ENCODE measurements around the gene CCBE1. TPM values are rescaled to one million over a fixed set of nuclear protein-coding genes. Genes with fewer than 3 reads are reported as not detected.

Gene CCBE1
- total RNA-seq, 1 donor from 2014 or later = 6.4 TPM

DNA sequence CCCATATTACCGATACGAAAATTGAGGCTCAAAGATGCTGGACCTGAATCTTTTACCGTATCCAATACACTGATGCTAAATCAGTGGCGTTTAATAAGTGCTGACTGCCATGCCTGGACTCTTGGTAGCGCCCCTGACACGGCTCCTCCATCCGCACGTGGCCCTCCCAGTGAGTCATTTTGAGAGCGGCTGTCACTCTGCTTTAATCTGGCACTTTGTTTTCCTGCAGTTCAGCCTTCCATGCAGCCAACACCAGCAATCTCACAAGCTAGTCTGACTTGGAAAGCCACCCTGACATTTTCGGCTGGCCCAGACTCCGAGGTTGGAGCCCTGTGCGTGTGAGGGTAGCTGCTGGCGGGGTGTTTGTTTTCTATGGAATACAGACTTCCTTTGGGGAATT is 183.0 kb downstream of the CCBE1 start:
- DNase-seq (ENCODE audit: low spot score) = peak; percentile 33
- Histone ChIP-seq H3F3A (ENCODE audit: low read depth) (no peaks in the 10 kb centered on the region), H3K4me1 (peaks cover 3% of the 10 kb centered on the region), H3K27ac (no peak overlapping the region), H4K20me1 (ENCODE audit: low read depth) (peaks cover 6% of the 10 kb centered on the region), H3K9me3 (ENCODE audit: low read depth) (no peaks in the 10 kb centered on the region), H2AFZ (replicated peaks) (no peak overlapping the region), H3K4me2 (no peak overlapping the region), H3K4me3 (no peak overlapping the region), H3K36me3 (no peaks in the 10 kb centered on the region), H3K9ac (no peak overlapping the region), H3K27me3 (no peaks in the 10 kb centered on the region), H3K79me2 (ENCODE audit: low read depth) (no peaks in the 10 kb centered on the region)
- Mint-ChIP-seq H3K36me3 (no peaks in the 10 kb centered on the region), H3K4me3 (no peak overlapping the region), H3K9me3 (no peaks in the 10 kb centered on the region), H3K4me1 (peaks cover 2% of the 10 kb centered on the region), H3K27ac (no peak overlapping the region), H3K27me3 (ENCODE audit: insufficient read depth, low read depth) (peaks cover 6% of the 10 kb centered on the region)
- no peak for TF ChIP-seq EZH2 (IDR thresholded peaks at IDR 0.05)
- TF ChIP-seq, protein P1, sequence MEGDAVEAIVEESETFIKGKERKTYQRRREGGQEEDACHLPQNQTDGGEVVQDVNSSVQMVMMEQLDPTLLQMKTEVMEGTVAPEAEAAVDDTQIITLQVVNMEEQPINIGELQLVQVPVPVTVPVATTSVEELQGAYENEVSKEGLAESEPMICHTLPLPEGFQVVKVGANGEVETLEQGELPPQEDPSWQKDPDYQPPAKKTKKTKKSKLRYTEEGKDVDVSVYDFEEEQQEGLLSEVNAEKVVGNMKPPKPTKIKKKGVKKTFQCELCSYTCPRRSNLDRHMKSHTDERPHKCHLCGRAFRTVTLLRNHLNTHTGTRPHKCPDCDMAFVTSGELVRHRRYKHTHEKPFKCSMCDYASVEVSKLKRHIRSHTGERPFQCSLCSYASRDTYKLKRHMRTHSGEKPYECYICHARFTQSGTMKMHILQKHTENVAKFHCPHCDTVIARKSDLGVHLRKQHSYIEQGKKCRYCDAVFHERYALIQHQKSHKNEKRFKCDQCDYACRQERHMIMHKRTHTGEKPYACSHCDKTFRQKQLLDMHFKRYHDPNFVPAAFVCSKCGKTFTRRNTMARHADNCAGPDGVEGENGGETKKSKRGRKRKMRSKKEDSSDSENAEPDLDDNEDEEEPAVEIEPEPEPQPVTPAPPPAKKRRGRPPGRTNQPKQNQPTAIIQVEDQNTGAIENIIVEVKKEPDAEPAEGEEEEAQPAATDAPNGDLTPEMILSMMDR (IDR thresholded peaks at IDR 0.05) = no peak
- TF ChIP-seq EZH2phosphoT487 (IDR thresholded peaks at IDR 0.05) = no peak

DNA sequence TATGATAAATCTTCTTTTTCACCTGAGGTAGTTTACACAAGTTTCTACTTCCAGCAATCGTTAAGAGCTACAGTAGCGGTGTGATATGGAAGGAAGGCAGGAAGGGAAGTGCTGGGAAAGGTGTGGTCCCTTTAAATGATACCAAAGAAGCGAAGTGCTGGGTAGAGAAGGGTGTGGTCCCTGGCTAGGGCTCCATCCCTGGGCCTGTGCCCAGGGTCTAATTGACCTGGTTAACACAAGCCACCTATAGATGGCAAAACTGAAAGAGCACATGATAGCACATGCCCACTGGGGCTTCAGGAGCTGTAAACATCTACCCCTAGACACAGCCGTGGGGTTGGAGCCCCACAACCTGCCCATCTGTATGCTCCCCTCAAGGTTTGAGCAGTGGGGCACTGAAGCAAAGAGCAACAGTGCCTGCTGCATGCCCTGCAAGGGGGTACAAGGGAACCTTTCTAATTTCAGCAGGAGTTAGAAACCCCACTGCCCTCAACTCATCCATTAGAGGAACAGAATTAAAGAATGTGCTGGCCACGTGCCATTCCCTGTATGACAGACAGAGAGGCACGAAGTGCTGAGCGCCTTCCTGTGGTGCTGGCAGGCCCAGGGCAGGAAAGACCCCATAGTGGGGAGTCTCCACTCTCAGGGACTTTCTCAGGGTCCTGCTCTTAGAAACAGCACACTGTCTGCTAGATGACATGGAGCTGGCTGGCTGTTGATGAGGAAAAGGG is 185.0 kb downstream of the CCBE1 start:
- Histone ChIP-seq H3K36me3 (no peaks in the 10 kb centered on the region), H3F3A (ENCODE audit: low read depth) (no peaks in the 10 kb centered on the region), H3K27me3 (no peaks in the 10 kb centered on the region), H3K9me3 (ENCODE audit: low read depth) (no peaks in the 10 kb centered on the region), H2AFZ (replicated peaks) (no peak overlapping the region), H3K27ac (no peak overlapping the region), H4K20me1 (ENCODE audit: low read depth) (no peaks in the 10 kb centered on the region), H3K4me2 (no peak overlapping the region), H3K4me3 (no peak overlapping the region), H3K4me1 (peaks cover 3% of the 10 kb centered on the region), H3K9ac (no peak overlapping the region), H3K79me2 (ENCODE audit: low read depth) (no peaks in the 10 kb centered on the region)
- H3K27me3 Mint-ChIP-seq (ENCODE audit: insufficient read depth, low read depth) = no peaks in the 10 kb centered on the region
- TF ChIP-seq, protein P1 (IDR thresholded peaks at IDR 0.05) = no peak
- TF ChIP-seq EZH2 (IDR thresholded peaks at IDR 0.05) (no peak), EZH2phosphoT487 (IDR thresholded peaks at IDR 0.05) (no peak)
- no peak overlapping the region for H3K4me3 Mint-ChIP-seq
- no peak overlapping the region for H3K27ac Mint-ChIP-seq
- no peak for DNase-seq (ENCODE audit: low spot score)
- no peaks in the 10 kb centered on the region for H3K9me3 Mint-ChIP-seq
- peaks cover 2% of the 10 kb centered on the region for H3K4me1 Mint-ChIP-seq
- no peaks in the 10 kb centered on the region for H3K36me3 Mint-ChIP-seq

DNA sequence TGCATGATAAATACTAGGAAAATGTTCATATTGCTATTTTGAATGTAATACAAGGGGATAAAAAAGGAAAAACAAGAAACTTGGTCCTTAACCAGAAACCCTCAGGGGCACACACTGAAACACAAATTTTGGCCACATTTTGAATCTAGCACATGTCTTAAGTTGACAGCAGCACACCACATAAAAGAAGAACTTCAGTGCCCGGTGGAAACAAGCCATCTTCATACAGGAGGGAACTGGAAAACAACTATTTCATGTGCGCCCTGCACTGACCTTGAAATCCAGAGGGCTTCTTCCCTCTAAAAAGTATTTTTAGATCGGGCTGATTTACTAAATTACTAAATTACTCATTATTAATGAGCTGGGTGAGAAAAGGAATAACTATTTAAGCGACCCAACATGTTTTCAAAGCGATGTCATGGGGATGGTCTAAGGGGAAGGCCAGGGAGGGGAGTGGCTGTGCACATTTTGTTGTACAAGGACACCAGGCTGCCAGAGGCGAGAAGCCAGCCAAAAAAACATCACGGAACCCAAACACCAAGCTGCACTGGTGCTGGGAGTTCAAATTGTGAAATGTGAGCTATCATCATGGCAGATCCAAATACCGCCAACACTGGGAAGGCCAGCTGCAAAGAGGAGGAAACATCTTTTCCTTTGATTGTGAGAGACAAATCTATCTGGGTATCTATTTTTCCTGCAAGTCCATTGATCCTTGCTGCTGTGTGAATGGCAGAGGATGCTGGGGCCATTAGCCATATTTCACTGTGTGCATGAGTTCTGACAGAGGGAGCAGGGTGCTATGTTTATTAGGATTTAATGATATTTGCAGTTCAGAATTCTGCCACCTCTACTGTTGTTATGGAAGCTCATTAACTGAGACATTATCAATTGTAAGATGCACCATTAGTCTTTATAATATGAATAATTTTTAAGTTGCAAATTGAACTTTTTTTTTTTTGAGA is 187.5 kb downstream of the CCBE1 start:
- Histone ChIP-seq H3K9me3 (ENCODE audit: low read depth) (no peaks in the 10 kb centered on the region), H3K4me3 (no peak overlapping the region), H3K79me2 (ENCODE audit: low read depth) (no peaks in the 10 kb centered on the region), H3F3A (ENCODE audit: low read depth) (no peaks in the 10 kb centered on the region), H3K4me1 (peaks cover 3% of the 10 kb centered on the region), H3K4me2 (no peak overlapping the region), H3K27me3 (no peaks in the 10 kb centered on the region), H3K36me3 (no peaks in the 10 kb centered on the region), H4K20me1 (ENCODE audit: low read depth) (no peaks in the 10 kb centered on the region), H2AFZ (replicated peaks) (no peak overlapping the region), H3K27ac (no peak overlapping the region), H3K9ac (no peak overlapping the region)
- no peak overlapping the region for H3K27ac Mint-ChIP-seq
- H3K4me3 Mint-ChIP-seq = no peak overlapping the region
- DNase-seq (ENCODE audit: low spot score) = no peak
- TF ChIP-seq EZH2 (IDR thresholded peaks at IDR 0.05) (no peak), EZH2phosphoT487 (IDR thresholded peaks at IDR 0.05) (no peak)
- TF ChIP-seq, protein P1 (IDR thresholded peaks at IDR 0.05) = no peak
- no peaks in the 10 kb centered on the region for H3K36me3 Mint-ChIP-seq
- H3K4me1 Mint-ChIP-seq = peaks cover 2% of the 10 kb centered on the region
- peaks cover 6% of the 10 kb centered on the region for H3K9me3 Mint-ChIP-seq
- no peaks in the 10 kb centered on the region for H3K27me3 Mint-ChIP-seq (ENCODE audit: insufficient read depth, low read depth)

All from neural progenitor cell (in vitro differentiated cells).